Fibroblast of peridontal ligament (primary cell): ENCODE measurements around the gene ENDOV.
A peak's percentile ranks its signal among the peaks of the same experiment; 100 is the strongest.

ENCODE experiments used
- DNase-seq: peaks from one replicate; pipeline ENCODE4 v3.0.0-alpha.2; 2010; ENCODE audit errors: extremely low read depth

Gene ENDOV

DNA sequence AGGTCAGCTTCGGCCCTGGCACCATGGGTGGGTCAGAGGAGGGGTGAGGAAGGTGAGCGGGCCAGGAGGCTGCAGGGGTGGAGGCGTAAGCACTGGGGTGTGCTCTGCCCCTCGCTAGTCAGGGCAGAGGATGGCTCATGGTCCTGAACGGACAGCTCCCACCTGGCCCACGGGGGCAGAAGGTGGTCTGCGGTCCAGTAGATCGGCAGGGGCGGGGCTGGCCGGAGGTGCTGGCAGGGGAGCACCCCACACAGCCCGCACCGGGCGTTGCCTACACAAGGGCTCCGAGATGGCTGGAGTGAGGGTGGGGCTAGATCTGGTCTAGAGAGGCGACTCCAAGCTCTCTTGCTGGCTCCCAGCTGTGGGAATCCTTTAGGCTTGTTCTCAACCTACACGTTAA, 53.3 kb downstream of the ENDOV start:
- DNase-seq, result no peak

DNA sequence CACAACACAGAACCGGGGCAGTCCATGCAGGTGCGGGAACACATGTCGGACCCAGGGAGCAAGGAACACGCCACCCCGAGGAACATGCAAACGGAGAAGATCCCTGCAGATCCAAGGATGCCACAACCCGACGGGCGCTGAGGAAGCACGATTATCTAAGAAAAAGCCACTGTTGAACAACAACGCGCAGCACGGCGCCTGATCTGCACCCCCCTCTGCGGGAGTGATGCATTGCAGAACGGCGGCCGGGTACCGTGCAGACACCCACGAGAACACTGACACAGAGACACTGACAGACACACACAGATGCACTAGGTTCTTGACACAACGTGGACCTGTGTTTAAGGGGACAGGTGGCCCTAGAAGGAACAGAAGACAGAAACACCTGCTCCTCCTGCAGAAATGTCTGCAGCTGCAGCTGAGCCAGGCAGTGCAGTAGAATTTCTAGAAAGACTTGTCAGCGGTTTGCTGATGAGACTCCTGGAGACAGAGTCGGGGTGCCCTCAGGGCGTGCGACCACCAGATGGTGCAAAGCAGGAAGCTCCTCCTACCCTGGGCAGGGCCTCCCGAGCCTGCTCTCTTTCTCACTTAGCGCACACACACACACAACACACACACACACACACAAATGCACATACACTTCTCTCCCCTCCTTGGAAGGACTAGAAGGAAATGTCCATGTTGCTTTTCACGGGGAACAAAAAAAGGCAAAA, 54.0 kb downstream of the ENDOV start:
- no peak for DNase-seq

DNA sequence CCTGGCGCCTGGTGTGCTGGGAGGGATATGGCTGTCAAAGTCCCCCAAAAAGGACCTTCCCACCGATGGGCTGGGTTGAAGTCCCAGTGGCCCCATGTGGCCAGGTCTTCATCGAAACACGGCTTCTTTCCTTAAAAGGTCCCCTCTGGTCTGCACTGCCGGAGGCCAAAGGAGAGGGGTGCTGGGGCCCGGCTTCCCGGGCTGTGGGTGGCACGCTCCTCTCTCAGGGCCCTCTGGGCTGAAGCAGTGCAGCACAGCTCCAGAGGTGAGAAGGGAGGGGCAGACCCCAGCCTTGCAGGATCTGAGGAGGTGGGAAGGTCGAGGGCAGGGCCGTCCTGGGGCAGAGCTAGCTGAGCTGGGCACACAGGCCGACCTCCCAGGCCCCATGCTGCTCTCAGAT, 54.7 kb downstream of the ENDOV start:
- DNase-seq, result no peak

GRCh38 chr17:80470603-80471002, 55.6 kb downstream of the ENDOV start:
- no peak for DNase-seq

GRCh38 chr17:80471922-80472321, 57.0 kb downstream of the ENDOV start:
- DNase-seq, result no peak

DNA sequence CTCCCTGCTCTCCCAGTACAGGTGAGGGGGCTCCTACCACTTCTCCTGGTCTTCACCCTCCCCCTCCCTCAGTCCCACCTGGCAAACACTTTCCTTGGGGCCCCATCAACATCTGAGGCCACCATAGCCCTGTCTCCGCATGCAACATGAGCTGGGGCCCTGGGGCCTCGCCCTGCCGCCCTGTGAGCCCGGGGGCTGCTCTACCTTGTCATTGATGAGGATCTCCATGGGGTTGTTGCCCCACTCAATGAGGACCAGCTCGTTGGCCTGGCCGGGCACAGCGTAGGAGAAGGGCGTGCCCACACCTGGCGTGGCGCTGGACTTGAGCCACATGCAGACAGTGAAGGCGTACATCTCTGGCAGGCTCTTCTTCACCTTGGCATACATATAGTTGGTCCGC, 58.0 kb downstream of the ENDOV start:
- no peak for DNase-seq

DNA sequence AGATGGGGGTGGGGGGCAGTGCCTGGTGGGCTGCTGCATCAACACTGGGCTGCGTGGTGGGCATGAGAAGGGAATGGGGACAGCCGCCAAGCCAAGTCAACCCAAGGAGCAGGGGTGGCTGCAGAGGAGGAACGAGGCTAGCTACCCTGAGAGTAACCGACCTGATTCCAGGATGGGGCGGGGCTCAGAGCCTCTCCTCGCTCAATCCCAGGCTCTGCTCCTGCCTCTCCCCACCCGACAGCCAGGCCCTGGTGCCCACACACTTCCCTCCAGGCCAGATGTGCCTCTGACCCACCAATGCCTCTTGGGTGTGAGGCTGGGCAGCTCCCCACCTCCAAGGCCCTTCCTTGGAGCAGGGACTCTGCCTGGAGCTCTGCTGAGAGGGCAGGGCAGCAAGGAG, 58.7 kb downstream of the ENDOV start:
- no peak for DNase-seq

DNA sequence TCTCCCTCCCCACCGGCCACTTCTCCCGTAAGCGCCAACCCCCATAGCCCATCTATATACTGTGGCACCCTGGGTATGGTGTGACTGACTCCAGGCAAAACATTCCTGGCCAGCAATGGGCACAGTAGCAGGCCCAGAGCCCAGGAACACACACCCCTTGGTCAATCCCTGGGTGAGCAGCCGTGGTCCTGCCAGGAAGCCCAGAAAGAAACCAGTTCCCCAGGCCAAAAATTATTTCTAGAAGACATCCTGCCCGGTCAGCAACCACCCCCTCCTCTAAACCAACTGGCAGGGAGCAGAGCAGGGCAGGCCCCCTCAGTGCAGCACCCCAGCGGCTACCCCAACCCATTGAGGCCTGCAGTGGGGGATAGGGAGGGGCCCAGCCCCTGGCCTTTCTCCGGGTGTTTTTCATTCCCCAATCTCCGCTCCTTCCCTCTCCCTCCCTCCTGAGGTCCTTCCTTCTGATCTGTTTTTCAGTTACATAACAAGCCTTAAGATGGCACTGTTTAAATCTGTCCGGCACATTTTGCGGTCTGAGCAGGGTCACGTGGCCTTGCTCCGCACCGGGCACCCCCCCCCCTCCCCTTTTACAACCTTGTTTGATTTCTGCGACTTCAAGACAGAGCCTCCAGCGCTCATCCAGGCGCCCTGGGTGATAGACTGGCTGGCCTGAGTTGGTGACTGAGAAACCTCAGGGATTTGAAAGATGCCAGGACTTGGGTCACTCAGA, 59.4 kb downstream of the ENDOV start:
- peak; percentile 62 for DNase-seq

DNA sequence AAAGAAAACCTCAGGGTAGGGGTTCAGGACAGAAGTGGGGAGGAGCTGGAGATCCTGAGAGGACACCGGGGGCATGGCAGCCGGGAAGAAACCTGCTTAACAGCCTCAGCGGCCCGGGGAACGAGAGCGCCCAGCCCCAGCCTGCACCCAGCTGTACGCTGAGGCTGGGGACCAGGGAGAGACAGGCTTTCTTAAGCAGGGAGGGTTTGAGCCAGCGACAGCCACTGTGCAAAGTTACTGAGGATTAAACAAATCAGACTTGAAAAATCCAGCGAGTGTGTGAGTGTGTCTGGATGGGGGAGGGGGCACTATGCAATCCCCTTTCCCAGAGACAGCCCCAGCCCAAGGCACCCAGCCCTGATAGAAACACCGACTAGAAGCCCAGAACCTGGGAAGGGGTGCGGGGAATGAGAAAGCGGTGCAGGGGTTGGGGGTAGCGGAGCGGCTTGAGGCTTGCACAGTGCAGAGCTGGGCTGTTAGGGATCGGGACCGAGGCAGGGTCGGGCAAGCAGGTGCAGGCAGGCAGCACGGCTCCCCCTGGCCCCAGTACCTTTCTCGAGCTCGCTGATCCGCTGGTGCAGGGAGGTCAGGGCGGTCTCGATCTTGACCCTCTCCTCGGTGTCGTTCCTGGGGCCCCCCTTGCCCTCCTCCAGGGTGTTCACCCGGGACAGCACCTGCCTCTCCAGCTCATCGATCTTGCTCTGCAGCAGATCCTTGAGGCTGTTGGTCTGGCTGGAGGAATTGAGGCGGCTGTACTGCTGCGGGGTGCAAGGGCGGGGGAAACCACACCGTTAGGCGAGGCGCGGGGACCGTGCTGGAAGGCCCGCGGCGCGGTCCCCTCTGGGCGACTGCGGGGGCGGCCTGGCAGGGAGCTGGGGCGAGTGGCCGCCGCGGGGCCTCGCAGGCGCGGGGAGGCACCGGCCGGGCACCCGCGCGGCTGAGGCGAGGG, 60.3 kb downstream of the ENDOV start:
- DNase-seq, result peak; percentile 14

DNA sequence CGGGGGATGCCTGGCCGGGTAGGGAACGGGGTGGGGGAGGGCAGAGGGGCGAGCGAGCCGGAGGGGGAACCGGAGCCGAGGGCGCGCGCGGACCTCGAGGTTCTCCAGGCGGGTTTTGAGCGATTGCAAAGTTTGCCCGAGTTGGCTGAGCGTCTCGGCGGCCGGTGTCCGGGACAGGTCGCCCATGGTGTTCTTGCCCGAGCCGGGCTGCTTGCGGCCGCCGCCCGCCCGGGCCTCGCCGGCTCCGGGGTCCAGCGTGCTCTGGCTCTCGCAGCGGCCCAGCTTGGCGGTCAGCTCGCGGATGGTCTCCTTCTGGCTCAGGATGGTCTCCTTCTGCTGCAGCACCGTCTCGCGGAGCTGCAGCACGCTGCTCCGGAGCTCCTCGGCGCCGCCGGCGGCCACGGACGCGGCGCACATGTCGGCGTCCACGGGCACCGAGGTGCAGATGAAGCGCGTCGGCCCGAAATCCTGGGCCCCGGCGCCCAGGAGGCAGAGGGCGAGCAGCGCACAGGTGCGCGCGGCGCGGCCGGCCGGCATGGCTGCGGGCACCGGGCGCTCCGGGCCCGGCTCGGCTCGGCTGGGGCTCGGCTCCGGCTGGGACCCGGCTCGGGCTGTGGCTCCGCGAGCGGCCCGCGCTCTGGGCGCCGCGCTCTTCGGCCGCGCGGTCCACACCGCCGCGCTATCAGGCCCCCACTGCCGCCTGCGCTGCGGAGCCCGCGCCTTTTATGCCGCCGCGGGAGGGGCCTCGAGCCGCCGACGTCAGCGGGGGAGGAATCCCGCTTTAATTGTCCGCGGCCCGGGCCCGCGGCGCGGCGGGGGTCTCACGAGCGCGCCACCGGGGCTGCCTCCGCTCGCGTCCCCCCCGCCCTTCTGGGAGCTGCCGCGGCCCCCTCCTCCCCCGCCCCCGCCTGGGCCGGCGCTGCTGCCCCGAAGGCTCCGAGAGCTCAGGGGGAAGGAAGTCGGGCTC, 61.2 kb downstream of the ENDOV start, which contains the start of gene NPTX1:
NPTX1 (minus strand) TSS at position 698 of the 967 bp plus-strand sequence; CDS start at position 537, 161 bp downstream.
- peak; percentile 7 for DNase-seq

GRCh38 chr17:80476877-80477646, 62.1 kb downstream of the ENDOV start:
- DNase-seq, result no peak

DNA sequence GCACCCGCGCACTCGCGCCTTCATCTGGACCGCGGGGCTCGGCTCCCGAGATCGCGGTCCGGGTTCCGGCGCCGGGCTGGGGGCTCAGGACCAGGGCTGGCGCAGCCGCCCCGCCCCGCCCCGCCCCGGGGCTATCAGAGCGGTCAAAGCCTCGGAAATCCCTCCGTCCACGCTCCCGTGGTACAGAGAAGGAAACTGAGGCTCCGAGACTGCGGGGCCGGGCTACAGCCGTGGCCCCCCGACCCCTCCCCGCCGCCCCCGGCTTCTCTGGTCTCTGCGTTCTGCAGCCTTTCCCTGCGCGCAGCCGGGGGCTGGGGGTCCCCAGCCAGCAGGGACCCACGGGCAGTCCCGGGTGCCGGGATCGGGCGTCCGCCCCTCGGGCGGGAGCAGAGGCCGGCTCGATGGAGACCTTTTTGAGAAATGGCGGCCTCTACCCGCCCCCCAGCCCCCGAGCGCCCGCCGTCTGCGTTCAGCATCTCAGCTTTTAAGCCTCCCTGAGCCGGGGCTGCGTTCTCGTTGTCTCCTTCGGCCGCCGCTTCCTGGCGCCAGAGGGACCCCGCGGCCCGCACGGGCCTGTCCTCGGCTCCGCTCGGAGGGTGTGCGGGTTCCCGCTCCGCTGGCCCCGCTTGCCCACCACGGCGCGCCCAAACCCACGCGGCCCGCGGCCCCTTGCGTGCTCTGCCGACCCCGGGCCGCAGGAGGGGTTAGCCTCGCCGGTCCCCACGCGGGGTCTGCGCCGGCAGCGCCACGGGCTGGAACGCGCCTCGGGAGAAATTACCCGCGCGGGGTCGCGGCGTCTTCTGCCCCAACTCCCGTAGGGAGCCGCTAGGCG, 62.9 kb downstream of the ENDOV start:
- DNase-seq, result peak; percentile 44

- no peak for DNase-seq
Measured at GRCh38 chr17:80478487-80479245, 63.7 kb downstream of the ENDOV start.

DNA sequence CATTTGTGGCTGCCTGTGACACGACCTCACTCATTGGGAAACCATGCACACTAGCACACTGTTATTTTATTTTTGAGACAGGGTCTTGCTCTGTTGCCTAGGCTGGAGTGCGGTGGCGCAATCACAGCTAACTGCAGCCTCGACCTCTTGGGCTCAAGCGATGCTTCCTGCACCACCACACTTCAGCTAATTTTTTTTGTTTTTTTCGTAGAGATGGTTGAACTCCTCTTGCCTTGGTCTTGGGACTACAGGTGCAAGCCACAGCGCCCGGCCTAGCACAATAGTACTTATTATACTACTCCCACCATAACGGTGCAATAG, 64.2 kb downstream of the ENDOV start:
- DNase-seq, result no peak

GRCh38 chr17:80480248-80480647, 65.3 kb downstream of the ENDOV start:
- DNase-seq, result no peak

DNA sequence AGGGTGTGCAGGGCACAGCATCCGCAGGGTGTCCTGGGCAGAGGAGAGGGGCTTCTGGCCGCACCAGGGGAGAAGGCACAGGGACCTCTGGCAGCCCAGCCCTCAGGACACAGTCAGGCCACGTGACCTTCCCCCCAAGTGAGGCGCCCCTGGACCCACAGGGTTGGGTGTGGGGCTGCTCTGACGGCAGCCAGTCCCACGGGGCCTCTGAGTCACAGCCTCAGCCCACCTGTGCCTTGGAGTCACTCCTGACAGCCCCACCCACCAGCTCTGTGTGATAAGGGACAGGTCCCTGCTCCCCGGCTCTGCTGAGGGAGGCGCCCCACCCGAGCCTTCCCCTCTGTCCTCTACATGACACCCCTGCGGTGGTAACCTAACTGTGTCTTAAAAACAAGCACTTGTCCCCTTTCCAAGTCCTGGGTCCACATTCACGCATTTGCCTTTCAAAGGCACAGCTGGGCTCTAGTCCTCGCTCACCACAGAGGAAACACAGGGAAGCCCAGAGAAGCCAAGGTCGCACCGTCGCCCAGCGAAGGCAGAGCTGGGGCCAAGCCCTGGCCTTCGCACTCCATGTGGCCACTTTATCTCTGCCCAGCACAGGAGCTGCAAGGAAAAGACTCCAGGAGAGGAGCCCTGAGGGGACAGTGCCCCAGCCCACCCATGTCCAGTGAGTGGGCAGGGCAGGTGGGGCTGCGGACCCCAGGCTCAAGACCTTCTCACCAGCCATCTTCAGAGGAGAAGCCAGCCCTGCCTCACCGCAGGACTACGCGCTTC, 66.5 kb downstream of the ENDOV start:
- no peak for DNase-seq

- no peak for DNase-seq
Measured at GRCh38 chr17:80482058-80482318, 67.0 kb downstream of the ENDOV start.
